Measurements from ENCODE around the gene FRG2C.
"Not testable (repeated sequence)": the region's sequence is repeated elsewhere in the genome, so short reads cannot be mapped to it uniquely, and the experiment has no call there.

FRG2C gene

DNA sequence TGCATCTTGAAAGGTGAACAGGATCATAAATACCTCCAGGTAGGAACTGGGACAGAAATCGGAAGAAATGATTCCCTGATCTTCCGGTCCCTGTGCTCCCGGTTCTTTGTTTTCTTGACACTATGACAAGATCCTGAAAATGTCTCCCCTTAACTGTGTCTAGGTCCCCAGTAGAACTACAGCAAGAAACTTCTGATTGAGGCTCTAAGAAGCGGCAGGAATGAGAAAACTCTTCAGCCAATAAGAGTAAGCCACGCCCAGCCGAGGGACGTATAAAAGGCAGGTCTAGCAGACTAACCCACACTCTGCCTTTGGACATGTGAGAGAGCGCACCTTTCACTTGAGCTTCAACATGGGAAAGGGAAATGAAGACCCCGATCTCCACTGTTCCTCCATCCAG lies at the start of gene FRG2C:
Gene FRG2C, plus strand, starts transcription at position 301 of the 400 bp plus-strand sequence. Its CDS starts 52 bp downstream, at position 353.
- peaks cover 14% of the 10 kb centered on the region for H3K9me3 Mint-ChIP-seq
- not testable (repeated sequence) for H3K36me3 Mint-ChIP-seq, H3K4me1 Mint-ChIP-seq, H3K4me3 Mint-ChIP-seq, H3K27ac Mint-ChIP-seq
- peaks cover 34% of the 10 kb centered on the region for H3K27me3 Mint-ChIP-seq

DNA sequence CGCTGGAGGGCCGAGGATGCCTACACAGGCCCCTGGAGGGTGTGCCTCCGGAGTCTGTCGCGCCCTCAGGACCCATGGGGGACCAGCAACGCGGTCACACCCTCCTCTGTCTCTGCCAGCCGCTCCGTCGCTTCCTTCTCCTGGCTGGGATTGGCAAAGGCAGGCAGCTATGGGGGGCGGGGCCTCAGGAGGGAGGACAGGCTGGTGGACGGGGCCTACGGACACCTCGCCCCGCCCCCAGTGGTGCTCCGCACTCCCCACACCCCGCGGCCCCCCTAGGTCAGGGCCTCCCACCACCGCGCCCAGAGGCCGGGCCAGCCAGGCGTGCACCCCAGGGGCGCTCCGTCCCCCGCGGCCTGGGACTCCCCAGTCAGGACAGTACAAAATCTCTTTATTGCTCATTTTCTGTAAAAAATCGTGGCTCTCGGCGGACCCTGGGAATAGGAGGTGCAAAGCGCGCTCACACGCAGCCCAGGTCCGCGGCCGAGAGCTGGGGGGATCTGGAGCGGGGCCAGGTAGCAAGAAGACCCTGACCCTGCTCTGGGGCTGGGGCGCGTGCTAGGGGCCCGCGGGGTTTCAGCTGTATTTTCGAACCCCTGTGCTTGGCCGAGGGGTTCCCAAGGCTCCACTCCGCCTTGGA lies 45.3 kb upstream of the FRG2C start:
- not testable (repeated sequence) for H3K36me3 Mint-ChIP-seq, H3K4me3 Mint-ChIP-seq, H3K4me1 Mint-ChIP-seq, H3K9me3 Mint-ChIP-seq, H3K27me3 Mint-ChIP-seq, H3K27ac Mint-ChIP-seq

GRCh38 chr3:75619481-75620031 lies 44.6 kb upstream of the FRG2C start:
- H3K27ac Mint-ChIP-seq, H3K36me3 Mint-ChIP-seq, H3K9me3 Mint-ChIP-seq, H3K27me3 Mint-ChIP-seq, H3K4me1 Mint-ChIP-seq: not testable (repeated sequence)
- H3K4me3 Mint-ChIP-seq: peak overlapping the region; percentile 62

- H3K4me1 Mint-ChIP-seq, H3K4me3 Mint-ChIP-seq, H3K27me3 Mint-ChIP-seq, H3K9me3 Mint-ChIP-seq, H3K27ac Mint-ChIP-seq, H3K36me3 Mint-ChIP-seq: not testable (repeated sequence)
These were observed 42.4 kb upstream of the FRG2C start for GRCh38 chr3:75621772-75622171.

- H3K27ac Mint-ChIP-seq, H3K4me1 Mint-ChIP-seq, H3K27me3 Mint-ChIP-seq, H3K9me3 Mint-ChIP-seq, H3K4me3 Mint-ChIP-seq, H3K36me3 Mint-ChIP-seq: not testable (repeated sequence)
These were observed 40.5 kb upstream of the FRG2C start for GRCh38 chr3:75623656-75624055.

- H3K9me3 Mint-ChIP-seq, H3K4me3 Mint-ChIP-seq, H3K4me1 Mint-ChIP-seq, H3K36me3 Mint-ChIP-seq, H3K27ac Mint-ChIP-seq, H3K27me3 Mint-ChIP-seq: not testable (repeated sequence)
These were observed 33.1 kb upstream of the FRG2C start for GRCh38 chr3:75630887-75631535.

- H3K4me3 Mint-ChIP-seq: no peak overlapping the region
- no peaks in the 10 kb centered on the region for H3K4me1 Mint-ChIP-seq
- no peak overlapping the region for H3K27ac Mint-ChIP-seq
- no peaks in the 10 kb centered on the region for H3K9me3 Mint-ChIP-seq
- H3K36me3 Mint-ChIP-seq: no peaks in the 10 kb centered on the region
- no peaks in the 10 kb centered on the region for H3K27me3 Mint-ChIP-seq
These were observed 32.6 kb upstream of the FRG2C start for GRCh38 chr3:75631541-75631940.

- H3K4me3 Mint-ChIP-seq, H3K27me3 Mint-ChIP-seq, H3K9me3 Mint-ChIP-seq, H3K36me3 Mint-ChIP-seq, H3K27ac Mint-ChIP-seq: not testable (repeated sequence)
- peaks cover 19% of the 10 kb centered on the region for H3K4me1 Mint-ChIP-seq
These were observed 25.2 kb upstream of the FRG2C start for GRCh38 chr3:75638947-75639346.

DNA sequence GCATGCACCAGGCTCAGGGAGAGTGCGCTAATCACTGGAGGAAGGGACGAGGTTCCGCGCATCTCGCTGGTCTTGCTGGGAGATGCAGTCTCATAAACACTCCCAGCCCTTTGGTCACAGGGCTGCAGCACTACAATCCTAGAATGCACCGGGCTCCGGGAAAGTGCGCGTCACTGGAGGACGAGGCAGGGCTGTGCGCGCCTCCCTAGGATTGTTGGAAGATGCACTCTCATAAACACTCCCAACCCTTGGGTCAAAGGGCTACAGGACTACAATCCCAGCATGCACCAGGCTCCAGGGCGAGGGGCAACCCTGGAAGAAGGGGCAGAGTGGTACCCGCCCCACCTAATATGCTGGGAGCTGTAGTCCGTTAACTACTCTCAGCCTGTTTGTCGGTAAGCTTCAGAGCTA lies 23.0 kb upstream of the FRG2C start:
- H3K27ac Mint-ChIP-seq, H3K9me3 Mint-ChIP-seq, H3K27me3 Mint-ChIP-seq, H3K36me3 Mint-ChIP-seq: not testable (repeated sequence)
- Mint-ChIP-seq H3K4me1 (peaks cover 19% of the 10 kb centered on the region), H3K4me3 (peak overlapping the region; percentile 76)

DNA sequence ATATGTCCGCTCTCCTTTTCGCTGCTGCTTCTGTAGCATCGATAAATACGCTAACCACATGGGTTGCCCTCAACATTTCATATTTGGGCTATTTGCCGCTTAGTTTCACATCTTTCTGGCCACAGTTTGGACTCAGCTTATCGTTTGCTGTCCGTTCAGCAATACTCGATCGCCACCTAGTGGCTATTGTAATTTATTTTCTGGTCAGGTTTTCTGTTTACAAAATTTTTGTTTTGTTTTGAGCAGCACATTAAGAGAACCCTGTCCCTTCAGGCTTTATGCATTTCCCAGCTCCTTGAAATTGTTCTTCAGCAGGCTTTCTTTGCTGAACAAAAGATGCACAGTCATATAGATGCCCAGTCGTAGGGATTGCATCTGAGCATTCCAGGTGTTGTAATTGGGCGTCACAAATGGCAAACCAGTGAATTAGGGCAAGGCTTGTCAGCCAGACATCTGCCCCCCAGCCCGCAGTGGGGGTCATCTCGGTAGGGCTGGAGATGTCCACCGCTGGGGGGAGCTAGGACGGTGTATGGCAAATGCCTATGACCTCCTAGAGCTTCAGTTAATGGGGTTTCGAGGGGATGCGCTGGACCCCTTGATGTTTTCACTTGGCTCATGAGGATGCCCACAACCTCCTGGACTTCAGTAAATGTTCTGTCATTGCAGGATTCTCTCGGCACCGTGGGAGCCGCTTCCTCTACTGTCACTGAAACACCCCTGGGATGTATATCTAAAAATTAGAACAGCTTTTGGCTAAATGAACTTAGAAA lies 20.9 kb upstream of the FRG2C start:
- H3K27me3 Mint-ChIP-seq, H3K36me3 Mint-ChIP-seq, H3K27ac Mint-ChIP-seq, H3K9me3 Mint-ChIP-seq: not testable (repeated sequence)
- H3K4me1 Mint-ChIP-seq: peaks cover 19% of the 10 kb centered on the region
- H3K4me3 Mint-ChIP-seq: peak overlapping the region; percentile 64

DNA sequence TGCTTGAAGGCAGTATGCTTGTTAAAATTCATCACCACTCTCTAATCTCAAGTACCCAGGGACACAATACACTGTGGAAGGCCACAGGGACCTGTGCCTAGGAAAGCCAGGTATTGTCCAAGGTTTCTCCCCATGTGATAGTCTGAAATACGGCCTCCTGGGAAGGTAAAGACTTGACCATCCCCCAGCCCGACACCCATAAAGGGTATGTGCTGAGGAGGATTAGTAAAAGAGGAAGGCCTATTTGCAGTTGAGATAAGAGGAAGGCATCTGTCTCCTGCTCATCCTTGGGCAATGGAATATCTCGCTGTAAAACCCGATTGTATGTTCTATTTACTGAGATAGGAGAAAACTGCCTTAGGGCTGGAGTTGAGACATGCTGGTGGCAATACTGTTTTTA lies 18.6 kb upstream of the FRG2C start:
- H3K4me1 Mint-ChIP-seq: peaks cover 19% of the 10 kb centered on the region
- not testable (repeated sequence) for H3K27ac Mint-ChIP-seq, H3K9me3 Mint-ChIP-seq, H3K36me3 Mint-ChIP-seq, H3K4me3 Mint-ChIP-seq, H3K27me3 Mint-ChIP-seq

- H3K9me3 Mint-ChIP-seq: no peaks in the 10 kb centered on the region
- H3K27me3 Mint-ChIP-seq: no peaks in the 10 kb centered on the region
- H3K27ac Mint-ChIP-seq: no peak overlapping the region
- no peak overlapping the region for H3K4me3 Mint-ChIP-seq
- H3K36me3 Mint-ChIP-seq: no peaks in the 10 kb centered on the region
- no peaks in the 10 kb centered on the region for H3K4me1 Mint-ChIP-seq
These were observed 13.9 kb upstream of the FRG2C start for GRCh38 chr3:75650191-75650590.

- peaks cover 11% of the 10 kb centered on the region for H3K27me3 Mint-ChIP-seq
- not testable (repeated sequence) for H3K4me3 Mint-ChIP-seq, H3K9me3 Mint-ChIP-seq, H3K36me3 Mint-ChIP-seq, H3K4me1 Mint-ChIP-seq, H3K27ac Mint-ChIP-seq
These were observed 8.8 kb upstream of the FRG2C start for GRCh38 chr3:75655101-75655904.

DNA sequence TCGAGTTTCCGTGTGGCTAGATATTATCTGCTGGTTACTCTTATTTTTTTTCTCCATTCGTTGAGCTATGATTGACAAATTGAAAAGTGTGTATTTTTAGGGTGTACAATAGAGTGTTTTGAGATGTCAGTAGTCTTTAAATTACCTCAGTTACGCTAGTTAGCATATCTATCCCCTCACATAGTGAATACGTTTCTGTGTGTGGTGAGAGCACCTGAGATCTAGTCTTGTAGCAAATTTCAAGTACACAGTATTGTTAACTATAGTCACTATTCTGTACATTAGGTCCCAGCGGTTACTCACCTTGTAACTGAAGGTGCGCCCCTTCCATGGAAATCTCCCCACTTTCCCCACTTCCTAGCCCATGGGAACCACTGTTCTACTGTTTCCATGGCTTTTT lies 8.2 kb upstream of the FRG2C start:
- not testable (repeated sequence) for H3K4me3 Mint-ChIP-seq, H3K4me1 Mint-ChIP-seq, H3K36me3 Mint-ChIP-seq, H3K27ac Mint-ChIP-seq
- Mint-ChIP-seq H3K9me3 (peaks cover 11% of the 10 kb centered on the region), H3K27me3 (peaks cover 17% of the 10 kb centered on the region)

GRCh38 chr3:75658411-75659107 lies 5.6 kb upstream of the FRG2C start:
- H3K27me3 Mint-ChIP-seq: peaks cover 24% of the 10 kb centered on the region
- H3K27ac Mint-ChIP-seq, H3K4me3 Mint-ChIP-seq: not testable (repeated sequence)

More at GRCh38 chr3:75658411-75659107, 5.6 kb upstream of the FRG2C start:
- H3K36me3 Mint-ChIP-seq, H3K4me1 Mint-ChIP-seq: not testable (repeated sequence)
- peaks cover 11% of the 10 kb centered on the region for H3K9me3 Mint-ChIP-seq
